Activated CD4-positive, alpha-beta T cell treated with anti-CD3 and anti-CD28 coated beads for 1 hour (primary cell): Measurements from ENCODE around the gene ACP2.

Experiments used
- DNase-seq: peaks from one replicate; pipeline ENCODE4 v3.0.0-alpha.2; 2020

ACP2 gene

GRCh38 chr11:47268448-47269001, 19.9 kb upstream of the ACP2 start:
- DNase-seq, result no peak

GRCh38 chr11:47267876-47268275, 19.3 kb upstream of the ACP2 start:
- no peak for DNase-seq

GRCh38 chr11:47264521-47264920, 15.9 kb upstream of the ACP2 start:
- DNase-seq, result no peak

GRCh38 chr11:47264119-47264518, 15.5 kb upstream of the ACP2 start:
- no peak for DNase-seq

DNA sequence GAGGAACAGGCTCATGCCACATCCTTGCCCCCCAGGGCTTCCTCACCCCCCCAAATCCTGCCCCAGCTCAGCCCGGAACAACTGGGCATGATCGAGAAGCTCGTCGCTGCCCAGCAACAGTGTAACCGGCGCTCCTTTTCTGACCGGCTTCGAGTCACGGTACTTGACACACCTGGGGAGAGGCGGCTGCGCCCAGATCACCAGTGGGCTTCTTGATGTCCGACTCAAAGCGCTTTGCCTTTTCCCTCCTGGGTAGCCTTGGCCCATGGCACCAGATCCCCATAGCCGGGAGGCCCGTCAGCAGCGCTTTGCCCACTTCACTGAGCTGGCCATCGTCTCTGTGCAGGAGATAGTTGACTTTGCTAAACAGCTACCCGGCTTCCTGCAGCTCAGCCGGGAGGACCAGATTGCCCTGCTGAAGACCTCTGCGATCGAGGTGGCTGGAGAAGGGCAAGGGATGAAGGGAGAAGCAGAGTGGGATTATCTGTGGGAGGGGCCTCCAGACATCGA, 12.7 kb upstream of the ACP2 start:
- DNase-seq, result no peak

DNA sequence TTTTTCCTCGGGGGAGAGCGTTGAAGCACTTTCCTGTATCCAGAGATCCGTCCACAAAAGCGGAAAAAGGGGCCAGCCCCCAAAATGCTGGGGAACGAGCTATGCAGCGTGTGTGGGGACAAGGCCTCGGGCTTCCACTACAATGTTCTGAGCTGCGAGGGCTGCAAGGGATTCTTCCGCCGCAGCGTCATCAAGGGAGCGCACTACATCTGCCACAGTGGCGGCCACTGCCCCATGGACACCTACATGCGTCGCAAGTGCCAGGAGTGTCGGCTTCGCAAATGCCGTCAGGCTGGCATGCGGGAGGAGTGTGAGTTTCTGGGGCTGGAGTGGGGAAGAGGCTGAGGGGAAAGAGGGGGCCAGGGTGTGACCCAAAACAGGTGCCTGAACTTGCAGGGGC, 11.8 kb upstream of the ACP2 start:
- DNase-seq, result no peak

DNA sequence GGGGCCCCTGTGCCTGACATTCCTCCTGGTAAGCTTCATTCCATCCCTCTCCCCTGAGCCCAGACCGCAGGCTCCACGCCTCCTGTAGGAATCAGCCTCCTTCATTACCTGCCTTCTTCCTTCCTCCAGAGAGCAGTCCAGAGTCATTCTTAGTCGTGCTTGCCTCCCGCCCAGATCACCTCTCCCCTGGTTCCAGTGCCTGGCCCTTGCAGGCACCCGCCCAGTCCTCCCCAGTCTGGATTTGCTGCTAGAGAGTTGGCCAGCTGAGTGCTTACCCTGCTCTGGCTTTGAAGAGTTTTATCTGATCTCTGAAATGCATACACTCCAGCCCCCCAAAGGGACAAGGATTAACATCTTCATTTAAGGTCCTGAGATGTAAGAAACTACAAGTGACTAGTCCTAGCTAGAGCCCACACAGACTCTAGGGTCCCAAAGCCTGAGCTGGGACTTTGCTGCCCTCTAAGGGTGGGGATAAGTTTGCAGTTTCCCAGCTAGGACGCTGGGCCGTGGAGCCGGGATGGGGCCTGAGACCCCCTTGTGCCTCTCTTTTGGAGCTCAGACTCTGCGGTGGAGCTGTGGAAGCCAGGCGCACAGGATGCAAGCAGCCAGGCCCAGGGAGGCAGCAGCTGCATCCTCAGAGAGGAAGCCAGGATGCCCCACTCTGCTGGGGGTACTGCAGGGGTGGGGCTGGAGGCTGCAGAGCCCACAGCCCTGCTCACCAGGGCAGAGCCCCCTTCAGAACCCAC, 10.8 kb upstream of the ACP2 start:
- no peak for DNase-seq

- DNase-seq, result no peak
These were observed 9.8 kb upstream of the ACP2 start for GRCh38 chr11:47258317-47258902.

DNA sequence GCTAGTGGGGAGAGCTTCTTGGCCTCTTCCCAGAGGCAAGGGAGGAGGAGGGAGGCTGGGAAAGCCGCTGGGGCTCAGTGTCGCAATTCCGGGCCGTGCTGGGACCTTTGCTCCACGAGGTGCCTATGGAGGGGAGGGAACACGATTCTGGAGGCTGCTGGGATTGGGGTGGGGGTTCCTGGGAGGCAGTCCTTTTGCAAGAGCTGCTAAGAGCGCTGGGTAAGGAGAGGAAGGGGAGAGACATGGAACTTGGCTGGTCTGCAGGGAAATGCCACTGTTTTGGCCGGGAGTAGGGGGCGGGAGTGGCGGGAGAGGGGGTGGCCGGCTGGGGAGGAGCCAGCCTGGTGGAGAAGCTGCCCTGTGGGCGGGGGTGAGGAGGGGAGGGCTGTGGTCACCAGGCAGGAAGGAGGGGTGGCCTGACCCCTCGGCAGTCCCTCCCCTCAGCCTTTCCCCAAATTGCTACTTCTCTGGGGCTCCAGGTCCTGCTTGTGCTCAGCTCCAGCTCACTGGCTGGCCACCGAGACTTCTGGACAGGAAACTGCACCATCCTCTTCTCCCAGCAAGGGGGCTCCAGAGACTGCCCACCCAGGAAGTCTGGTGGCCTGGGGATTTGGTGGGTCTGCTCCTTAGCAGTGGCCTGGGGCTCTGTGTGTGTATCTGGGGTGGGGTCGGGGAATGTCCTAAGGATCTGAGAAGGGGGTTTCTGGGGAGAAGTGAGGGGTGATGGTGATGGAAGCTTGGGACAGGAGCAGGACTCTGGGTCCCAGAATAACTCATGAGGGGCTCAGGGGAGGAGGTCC, 9.1 kb upstream of the ACP2 start, which contains the start of gene NR1H3:
Gene NR1H3 (plus strand): TSS at position 480 of the 800 bp plus-strand sequence. CDS start 1,221 bp downstream, outside the sequence.
- no peak for DNase-seq

DNA sequence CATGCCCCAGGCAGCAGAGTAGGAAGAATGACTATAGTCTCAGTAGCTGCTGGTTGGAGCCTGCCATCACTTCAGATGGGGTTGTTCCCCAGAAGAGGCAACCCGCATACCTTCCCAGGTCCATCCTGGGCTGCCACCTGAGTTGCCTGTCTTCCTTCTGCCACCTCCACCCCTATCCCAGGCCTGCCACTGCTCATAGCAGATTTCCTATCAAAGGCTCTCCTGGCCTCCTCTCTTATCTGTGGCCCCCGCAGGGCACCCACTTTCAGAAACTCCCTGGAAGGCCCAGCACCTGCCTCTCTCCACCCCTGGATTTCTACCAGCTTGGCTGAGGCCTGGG, 8.5 kb upstream of the ACP2 start:
- no peak for DNase-seq

- DNase-seq, result no peak
These were observed 7.8 kb upstream of the ACP2 start for GRCh38 chr11:47256374-47256773.

- no peak for DNase-seq
These were observed 5.8 kb upstream of the ACP2 start for GRCh38 chr11:47254386-47254785.

- DNase-seq, result no peak
These were observed 5.0 kb upstream of the ACP2 start for GRCh38 chr11:47253660-47254059.

DNA sequence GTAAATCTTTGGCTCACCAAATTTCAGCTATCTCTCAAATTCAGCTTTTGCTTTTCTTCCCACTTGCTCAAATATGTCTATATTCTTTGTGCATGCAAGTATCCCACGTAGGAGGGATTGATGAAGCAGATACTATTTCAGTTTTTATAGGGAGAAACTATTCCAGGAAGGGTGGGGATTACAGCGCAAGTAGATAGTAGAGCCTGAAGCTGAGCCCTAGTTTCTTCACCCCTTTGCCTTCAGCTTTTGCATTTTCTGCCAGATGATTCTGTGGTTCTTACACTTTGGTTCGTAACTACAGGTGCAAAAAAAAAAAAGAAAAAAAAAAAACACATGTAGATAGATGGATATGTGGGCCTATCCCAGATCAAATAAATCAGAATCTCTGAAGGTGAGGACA, 3.1 kb upstream of the ACP2 start:
- no peak for DNase-seq

GRCh38 chr11:47249378-47249715, 733 bp upstream of the ACP2 start:
- DNase-seq, result no peak

GRCh38 chr11:47248304-47248663, 330 bp downstream of the ACP2 start:
- no peak for DNase-seq

DNA sequence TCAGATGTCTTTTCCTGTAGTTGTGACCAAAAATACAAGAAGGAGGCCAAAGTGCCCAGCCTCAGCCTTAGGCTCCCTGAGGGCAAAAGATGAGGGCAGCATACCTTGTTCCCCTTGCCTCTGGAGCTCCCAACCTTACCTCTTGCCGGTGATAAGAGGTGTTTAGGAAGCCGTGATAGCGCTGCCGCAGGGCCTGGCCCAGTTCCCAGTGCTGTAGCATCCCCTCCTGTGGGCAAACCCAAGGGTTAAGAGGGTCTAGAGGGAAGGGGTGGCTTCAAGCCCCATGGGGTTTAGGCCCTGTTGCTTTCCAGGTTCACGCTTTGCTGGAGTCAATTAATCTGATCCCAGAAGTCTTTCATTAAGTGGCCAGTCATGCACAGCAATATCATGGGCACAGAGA, 1.1 kb downstream of the ACP2 start:
- no peak for DNase-seq

DNA sequence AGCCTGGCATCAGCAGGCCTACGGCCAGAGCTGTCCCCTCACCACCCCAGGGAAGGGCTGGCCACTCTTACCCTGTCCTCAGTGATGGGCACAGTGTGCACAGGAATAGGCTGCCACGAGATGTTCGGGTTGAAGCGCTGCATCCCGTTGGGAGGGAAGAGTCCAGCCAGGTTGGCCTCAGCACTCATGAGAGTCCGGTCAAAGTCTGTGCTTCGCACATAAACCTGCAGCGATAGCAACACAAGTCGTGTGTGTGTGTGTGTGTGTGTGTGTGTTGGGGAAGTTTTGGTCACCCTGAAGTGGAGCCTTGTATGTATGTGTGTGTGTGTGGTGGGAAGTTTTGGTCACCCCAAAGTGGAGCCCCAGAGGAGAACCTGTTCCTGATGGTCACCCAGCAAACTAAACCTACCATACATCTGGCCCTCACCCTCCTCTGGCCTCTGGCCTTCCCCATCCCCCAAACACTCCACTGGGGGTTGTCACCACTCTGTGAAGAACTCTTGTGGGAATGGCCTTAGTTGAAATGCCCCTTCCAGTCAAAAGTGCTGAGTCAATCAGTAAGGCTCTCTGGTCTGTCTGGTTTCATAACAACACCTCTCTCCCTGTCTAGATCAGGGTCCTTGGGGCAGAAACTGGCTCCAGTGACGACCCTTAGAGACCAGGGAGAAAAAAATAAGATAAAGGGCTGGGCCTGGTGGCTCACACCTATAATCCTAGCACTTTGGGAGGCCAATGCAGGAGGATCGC, 2.8 kb downstream of the ACP2 start:
- no peak for DNase-seq

DNA sequence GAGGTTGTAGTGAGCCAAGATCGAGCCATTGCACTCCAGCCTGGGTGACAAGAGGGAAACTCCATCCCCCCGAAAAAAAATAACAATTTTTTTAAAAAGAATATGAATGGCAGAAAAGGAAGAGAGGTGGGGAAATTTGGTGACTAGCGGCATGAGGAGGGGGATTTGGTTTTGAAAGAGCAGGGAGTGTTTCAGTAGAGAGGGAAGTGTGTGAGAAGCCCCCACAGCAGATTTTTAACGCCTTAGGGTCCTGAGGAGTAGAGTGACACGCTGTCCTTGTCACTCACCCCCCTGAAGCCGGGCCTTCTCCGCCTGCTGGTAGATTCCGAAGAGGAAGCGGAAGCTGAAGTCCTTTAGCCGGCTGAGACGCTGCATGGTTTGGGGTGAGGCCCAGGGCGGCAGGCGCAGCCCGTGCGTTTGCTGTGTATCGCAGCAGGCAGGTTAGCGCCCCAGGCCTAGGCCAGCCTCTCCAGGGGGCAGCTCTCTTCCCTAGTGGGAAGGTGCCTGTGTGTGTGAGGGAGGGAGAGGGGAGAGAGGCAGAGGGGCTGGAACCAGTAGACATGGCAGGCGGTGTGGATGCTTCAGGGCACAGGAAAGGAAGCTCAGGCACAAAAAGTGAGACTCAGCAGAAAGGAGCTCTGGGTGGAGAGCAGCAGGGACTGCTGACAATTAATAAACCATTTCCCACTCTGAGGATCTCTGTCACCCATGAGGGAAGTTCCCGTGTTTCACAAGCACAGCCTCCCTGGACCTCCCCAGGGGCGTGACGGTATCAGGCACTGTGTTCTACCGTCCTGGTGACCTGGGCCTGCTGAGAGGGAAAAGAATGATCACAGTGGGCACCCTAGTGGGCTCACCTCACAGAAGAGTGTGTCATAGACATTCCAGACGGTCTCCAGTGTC, 3.9 kb downstream of the ACP2 start:
- no peak for DNase-seq

DNA sequence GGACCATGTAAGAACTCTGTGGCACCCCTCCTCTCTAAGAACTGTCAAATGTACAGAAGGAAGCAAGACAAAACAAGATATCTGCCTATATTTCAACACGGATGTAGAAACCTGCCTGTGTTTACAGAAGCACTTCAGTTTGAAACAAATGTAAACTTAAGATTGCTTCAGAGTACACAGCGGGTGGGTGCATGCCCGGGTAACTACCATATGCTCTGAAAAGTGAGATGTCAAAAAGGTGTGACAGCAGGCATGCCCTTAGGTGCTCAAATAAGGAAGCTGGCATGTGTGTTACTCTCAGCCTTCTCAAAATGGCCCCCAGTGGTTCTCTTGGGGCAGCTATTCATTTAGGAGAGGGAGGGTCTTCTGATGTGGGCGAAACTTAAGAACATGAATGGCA, 5.2 kb downstream of the ACP2 start:
- no peak for DNase-seq

DNA sequence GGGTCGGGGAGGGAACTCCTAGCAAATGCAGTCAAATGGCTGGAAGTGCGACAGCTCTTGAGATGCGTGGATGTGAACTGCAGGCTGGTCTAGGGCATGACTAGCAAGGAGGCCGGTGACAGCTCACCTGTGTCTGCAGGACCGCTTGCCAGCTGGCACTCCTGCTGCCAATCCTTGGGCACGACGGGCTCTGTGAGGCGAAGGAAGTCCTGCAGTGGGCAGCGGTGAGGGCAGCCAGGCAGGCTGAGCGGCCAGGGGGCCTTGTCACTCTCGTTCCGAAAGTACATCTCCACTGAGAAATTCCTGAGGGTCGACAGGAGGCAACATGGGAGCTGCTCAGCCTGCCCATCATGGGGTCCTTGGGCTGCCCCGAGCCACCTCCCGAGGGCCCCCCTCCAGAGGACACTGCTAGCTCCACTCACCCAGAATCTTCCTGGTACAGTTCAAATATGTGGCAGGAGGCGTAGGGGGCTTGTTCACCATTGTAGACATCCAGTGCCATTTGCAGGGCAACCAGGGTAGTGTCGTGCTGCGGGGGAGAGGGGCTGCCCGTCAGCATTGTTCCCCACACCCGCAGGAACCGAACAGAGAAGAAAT, 5.9 kb downstream of the ACP2 start:
- no peak for DNase-seq
